ENCODE results near the gene CDR2. TPM values are rescaled to one million over a fixed set of nuclear protein-coding genes. Genes with fewer than 3 reads are reported as not detected.
A peak's percentile ranks its signal among the peaks of the same experiment; 100 is the strongest.
"Not testable (repeated sequence)": the region's sequence is repeated elsewhere in the genome, so short reads cannot be mapped to it uniquely, and the experiment has no call there.

CDR2 gene
- total RNA-seq, result 10 to 100 TPM; 29.0 to 37.5 (median 35.1) TPM

DNA sequence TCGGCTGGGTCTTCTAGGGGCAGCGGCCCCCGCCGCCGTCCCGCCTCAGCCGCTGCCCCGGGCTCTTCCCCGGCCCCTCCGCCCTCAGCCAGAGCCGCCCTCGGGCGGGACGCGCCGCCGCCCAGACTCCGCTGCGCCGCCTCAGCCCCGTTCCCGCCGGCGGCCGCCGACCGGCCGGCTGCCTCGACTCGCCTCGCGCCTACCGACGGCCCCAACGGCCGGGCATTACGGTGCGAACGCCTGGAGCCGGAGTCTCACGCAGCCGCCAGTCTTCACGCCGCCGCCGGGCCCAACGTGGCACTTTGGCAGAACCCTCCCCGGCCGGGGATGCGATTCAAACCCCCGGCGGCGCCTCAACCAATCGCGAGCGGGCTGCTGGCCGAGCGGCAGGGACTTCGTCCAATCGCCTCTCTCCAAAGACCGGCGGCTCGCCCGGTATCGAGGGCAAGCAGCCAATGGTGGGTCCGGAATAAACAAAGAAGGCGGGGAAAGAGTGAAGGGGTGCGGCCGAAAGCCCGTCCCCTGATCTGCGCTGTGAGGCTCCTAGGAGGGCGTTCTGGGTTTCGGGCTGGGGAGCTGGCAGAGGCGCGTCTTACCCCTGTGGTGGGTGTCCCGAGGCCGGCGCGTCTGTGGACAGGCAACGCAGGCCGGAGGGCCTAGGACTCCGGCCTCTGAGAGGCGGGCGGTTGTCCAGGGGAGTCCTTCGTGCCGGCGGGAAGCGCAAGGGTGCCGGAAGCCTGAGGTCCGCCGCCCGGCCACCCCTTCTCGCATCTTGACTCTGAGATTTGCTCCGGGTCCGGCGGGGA lies at the start of gene CDR2:
TSS of gene CDR2 (minus strand) at position 309 of the 806 bp plus-strand sequence. CDS start 310 bp downstream, outside the sequence.
- no peaks in the 10 kb centered on the region for H3K27me3 Mint-ChIP-seq (ENCODE audit: low read depth)
- DNase-seq (peak; percentile 97), ATAC-seq (peak; percentile 91 to 94)
- no peaks in the 10 kb centered on the region for H3K9me3 Mint-ChIP-seq
- H3K36me3 Mint-ChIP-seq (ENCODE audit: insufficient read depth), result no peaks in the 10 kb centered on the region
- peaks cover 43% of the 10 kb centered on the region for H3K4me1 Mint-ChIP-seq (ENCODE audit: low read depth)
- H3K4me3 Mint-ChIP-seq, result peak within 1 kb of the TSS; percentile 95

DNA sequence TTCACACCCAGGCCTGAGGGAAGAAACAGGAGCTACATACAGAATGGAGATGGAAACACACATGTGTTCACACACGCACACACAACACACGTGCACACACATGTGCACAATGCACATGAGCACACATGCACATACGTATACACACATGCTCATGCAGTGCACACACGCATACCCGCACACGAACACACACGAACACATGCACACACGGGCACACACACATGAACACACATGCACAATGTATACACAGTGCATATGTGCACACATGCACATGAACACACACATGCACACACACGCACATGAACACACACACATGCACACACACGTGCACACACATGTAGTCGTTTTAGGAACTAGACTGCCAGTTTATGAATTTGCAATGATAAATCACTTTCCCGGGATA lies 49.3 kb upstream of the CDR2 start:
- Mint-ChIP-seq H3K4me1 (ENCODE audit: low read depth) (no peaks in the 10 kb centered on the region), H3K9me3 (no peaks in the 10 kb centered on the region), H3K4me3 (no peak overlapping the region), H3K36me3 (ENCODE audit: insufficient read depth) (peaks cover 38% of the 10 kb centered on the region), H3K27me3 (ENCODE audit: low read depth) (no peaks in the 10 kb centered on the region)
- DNase-seq, result no peak
- ATAC-seq, result no peak

GRCh38 chr16:22421136-22421535 lies 46.7 kb upstream of the CDR2 start:
- ATAC-seq, result no peak
- H3K9me3 Mint-ChIP-seq, result no peaks in the 10 kb centered on the region
- H3K27me3 Mint-ChIP-seq (ENCODE audit: low read depth), result no peaks in the 10 kb centered on the region
- H3K36me3 Mint-ChIP-seq (ENCODE audit: insufficient read depth), result peaks cover 41% of the 10 kb centered on the region
- no peaks in the 10 kb centered on the region for H3K4me1 Mint-ChIP-seq (ENCODE audit: low read depth)
- no peak overlapping the region for H3K4me3 Mint-ChIP-seq
- no peak for DNase-seq

DNA sequence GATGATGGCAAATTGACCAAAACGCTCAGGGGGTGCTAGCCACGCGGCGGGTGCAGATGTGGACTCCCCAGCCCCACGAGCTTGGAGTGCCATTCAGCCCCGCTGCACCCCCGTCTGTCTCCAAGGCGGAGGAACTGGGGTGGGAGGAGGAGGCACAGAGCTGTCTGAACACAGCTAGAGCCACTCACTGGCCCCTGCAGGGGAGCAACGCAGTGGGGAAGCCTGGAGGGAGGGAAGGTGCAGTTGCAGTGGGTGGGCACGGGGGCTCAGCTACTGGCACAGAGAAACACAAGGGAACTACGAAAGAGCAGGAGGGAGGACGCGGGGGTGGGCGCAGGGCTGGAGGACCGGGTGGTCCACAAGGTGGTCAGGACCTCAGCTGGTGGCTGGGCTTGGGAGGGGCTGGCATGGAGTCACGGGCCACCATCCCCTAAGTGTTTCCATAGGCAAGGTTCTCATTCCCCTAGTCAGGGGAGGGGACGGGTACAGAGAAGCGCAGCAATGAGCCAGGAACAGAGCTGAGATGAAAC lies 46.3 kb upstream of the CDR2 start:
- Mint-ChIP-seq H3K27me3 (ENCODE audit: low read depth) (no peaks in the 10 kb centered on the region), H3K36me3 (ENCODE audit: insufficient read depth) (peaks cover 41% of the 10 kb centered on the region), H3K9me3 (no peaks in the 10 kb centered on the region), H3K4me3 (no peak overlapping the region), H3K4me1 (ENCODE audit: low read depth) (no peaks in the 10 kb centered on the region)
- DNase-seq (no peak), ATAC-seq (peak in 1 of 2 donors; percentile 18)

- no peaks in the 10 kb centered on the region for H3K9me3 Mint-ChIP-seq
- no peaks in the 10 kb centered on the region for H3K27me3 Mint-ChIP-seq (ENCODE audit: low read depth)
- DNase-seq (no peak), ATAC-seq (no peak)
- H3K36me3 Mint-ChIP-seq (ENCODE audit: insufficient read depth), result peaks cover 40% of the 10 kb centered on the region
- H3K4me3 Mint-ChIP-seq, result no peak overlapping the region
- no peaks in the 10 kb centered on the region for H3K4me1 Mint-ChIP-seq (ENCODE audit: low read depth)
Observed at GRCh38 chr16:22419908-22420307, 45.5 kb upstream of the CDR2 start.

DNA sequence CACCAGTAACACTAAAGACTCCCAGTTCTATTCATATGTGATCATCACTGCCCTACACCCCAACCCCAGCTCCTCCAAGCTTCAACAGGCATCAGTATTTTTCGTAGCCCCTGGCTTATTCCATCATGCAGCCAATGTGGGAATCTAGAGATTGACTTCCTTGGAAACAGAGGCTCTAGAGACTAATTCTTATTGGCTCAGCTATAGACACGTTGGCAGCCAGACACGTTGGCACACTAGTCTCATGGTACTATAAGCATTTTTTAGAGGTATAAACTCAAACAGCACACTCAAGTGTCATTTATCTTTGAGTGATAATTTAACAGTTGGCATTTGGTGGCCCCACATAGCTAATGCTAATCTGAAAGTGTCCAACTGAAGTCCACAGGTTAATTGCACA lies 44.4 kb upstream of the CDR2 start:
- no peaks in the 10 kb centered on the region for H3K27me3 Mint-ChIP-seq (ENCODE audit: low read depth)
- no peak overlapping the region for H3K4me3 Mint-ChIP-seq
- ATAC-seq (no peak), DNase-seq (no peak)
- H3K4me1 Mint-ChIP-seq (ENCODE audit: low read depth), result no peaks in the 10 kb centered on the region
- H3K36me3 Mint-ChIP-seq (ENCODE audit: insufficient read depth), result peaks cover 32% of the 10 kb centered on the region
- no peaks in the 10 kb centered on the region for H3K9me3 Mint-ChIP-seq

GRCh38 chr16:22417798-22418197 lies 43.4 kb upstream of the CDR2 start:
- H3K4me3 Mint-ChIP-seq; DNase-seq; ATAC-seq; H3K4me1 Mint-ChIP-seq (ENCODE audit: low read depth); H3K9me3 Mint-ChIP-seq; H3K27me3 Mint-ChIP-seq (ENCODE audit: low read depth): not testable (repeated sequence)
- H3K36me3 Mint-ChIP-seq (ENCODE audit: insufficient read depth), result peaks cover 24% of the 10 kb centered on the region

DNA sequence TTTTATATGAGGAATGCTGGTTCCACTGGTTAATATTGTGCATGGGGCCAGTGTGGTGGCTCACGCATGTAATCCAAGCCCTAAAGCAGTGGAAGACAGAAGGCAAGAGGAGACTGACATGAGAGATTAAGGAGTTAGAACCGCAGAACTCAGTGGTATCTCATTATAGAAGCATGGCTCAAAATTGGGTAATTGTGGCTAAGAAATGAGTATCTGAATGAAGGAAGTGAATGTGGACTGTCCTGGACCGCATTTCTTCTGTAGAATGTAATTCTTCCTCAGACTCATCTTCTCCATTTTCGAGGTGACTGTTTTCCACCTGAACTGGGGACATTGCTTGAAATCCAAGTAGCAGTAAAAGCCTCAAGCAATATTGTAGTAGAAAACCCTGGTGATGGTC lies 42.6 kb upstream of the CDR2 start:
- H3K36me3 Mint-ChIP-seq (ENCODE audit: insufficient read depth), result peaks cover 22% of the 10 kb centered on the region
- H3K4me1 Mint-ChIP-seq (ENCODE audit: low read depth), result no peaks in the 10 kb centered on the region
- H3K27me3 Mint-ChIP-seq (ENCODE audit: low read depth), result no peaks in the 10 kb centered on the region
- DNase-seq (no peak), ATAC-seq (no peak)
- H3K9me3 Mint-ChIP-seq, result no peaks in the 10 kb centered on the region
- H3K4me3 Mint-ChIP-seq, result no peak overlapping the region

DNA sequence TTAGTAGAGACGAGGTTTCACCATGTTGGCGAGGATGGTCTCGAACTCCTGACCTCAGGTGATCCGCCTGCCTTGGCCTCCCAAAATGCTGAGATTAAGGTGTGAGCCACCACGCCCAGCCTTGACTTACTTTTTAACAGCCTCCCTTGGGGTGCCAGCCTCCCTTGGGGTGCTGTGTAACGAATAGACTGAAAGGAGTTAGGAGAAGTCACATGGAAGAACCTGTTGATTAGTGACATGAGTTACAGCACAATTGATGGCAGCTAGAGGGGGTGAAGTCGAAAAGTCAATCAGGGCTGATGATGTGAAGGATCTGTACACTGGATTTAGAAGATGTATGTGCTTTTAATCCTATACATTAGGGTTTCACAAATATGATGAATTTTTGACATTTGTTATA lies 39.4 kb upstream of the CDR2 start:
- H3K4me3 Mint-ChIP-seq, result no peak overlapping the region
- H3K9me3 Mint-ChIP-seq, result no peaks in the 10 kb centered on the region
- ATAC-seq (no peak), DNase-seq (no peak)
- peaks cover 8% of the 10 kb centered on the region for H3K36me3 Mint-ChIP-seq (ENCODE audit: insufficient read depth)
- H3K4me1 Mint-ChIP-seq (ENCODE audit: low read depth), result no peaks in the 10 kb centered on the region
- H3K27me3 Mint-ChIP-seq (ENCODE audit: low read depth), result no peaks in the 10 kb centered on the region

DNA sequence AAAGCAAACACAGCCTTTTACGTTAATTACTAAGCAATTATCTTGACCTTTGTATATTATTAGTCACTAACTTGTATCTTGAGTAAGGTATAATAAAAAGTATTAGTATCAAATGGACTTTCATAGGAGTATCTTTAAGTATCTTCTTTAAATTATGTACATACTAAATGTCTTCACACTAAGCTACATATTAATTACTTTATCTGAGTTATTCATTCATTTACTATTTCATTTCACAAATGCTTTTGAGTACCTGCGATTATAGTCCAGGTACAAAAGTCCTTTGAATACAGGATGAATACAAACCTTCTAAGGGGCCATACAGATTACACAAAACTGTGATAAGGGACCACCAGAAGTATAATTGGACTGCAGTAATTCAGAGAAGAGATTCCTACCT lies 33.1 kb upstream of the CDR2 start:
- peaks cover 8% of the 10 kb centered on the region for H3K4me1 Mint-ChIP-seq (ENCODE audit: low read depth)
- H3K4me3 Mint-ChIP-seq, result no peak overlapping the region
- H3K36me3 Mint-ChIP-seq (ENCODE audit: insufficient read depth), result peaks cover 6% of the 10 kb centered on the region
- ATAC-seq, result no peak
- DNase-seq, result no peak
- H3K27me3 Mint-ChIP-seq (ENCODE audit: low read depth), result no peaks in the 10 kb centered on the region
- no peaks in the 10 kb centered on the region for H3K9me3 Mint-ChIP-seq

DNA sequence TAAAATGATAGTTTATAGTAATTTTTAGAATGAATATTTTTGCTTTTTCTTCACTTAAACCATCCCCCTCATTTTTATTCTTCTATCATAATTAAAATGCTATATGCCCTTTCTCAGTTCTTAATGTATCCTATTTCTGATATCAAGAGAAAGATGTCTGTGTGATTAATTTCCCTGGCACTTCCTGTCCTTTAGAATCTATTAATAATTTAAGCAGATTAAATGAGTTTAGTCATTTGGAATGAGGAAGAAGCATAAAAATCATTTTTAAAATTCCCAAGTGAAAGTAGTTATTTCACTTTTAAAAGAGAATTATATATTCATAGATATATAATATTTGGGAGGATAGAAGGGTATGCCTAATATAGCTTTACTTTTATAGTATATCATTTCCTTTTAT lies 27.8 kb upstream of the CDR2 start:
- no peak overlapping the region for H3K4me3 Mint-ChIP-seq
- no peaks in the 10 kb centered on the region for H3K27me3 Mint-ChIP-seq (ENCODE audit: low read depth)
- DNase-seq, result no peak
- H3K9me3 Mint-ChIP-seq, result no peaks in the 10 kb centered on the region
- H3K4me1 Mint-ChIP-seq (ENCODE audit: low read depth), result peaks cover 8% of the 10 kb centered on the region
- ATAC-seq, result no peak
- peaks cover 2% of the 10 kb centered on the region for H3K36me3 Mint-ChIP-seq (ENCODE audit: insufficient read depth)

- Mint-ChIP-seq H3K4me1 (ENCODE audit: low read depth) (peaks cover 3% of the 10 kb centered on the region), H3K4me3 (no peak overlapping the region), H3K36me3 (ENCODE audit: insufficient read depth) (peaks cover under 1% of the 10 kb centered on the region), H3K27me3 (ENCODE audit: low read depth) (no peaks in the 10 kb centered on the region), H3K9me3 (no peaks in the 10 kb centered on the region)
- DNase-seq, result no peak
- no peak for ATAC-seq
Observed at GRCh38 chr16:22400900-22401299, 26.5 kb upstream of the CDR2 start.

- H3K4me3 Mint-ChIP-seq, result no peak overlapping the region
- DNase-seq (no peak), ATAC-seq (no peak)
- peaks cover 12% of the 10 kb centered on the region for H3K4me1 Mint-ChIP-seq (ENCODE audit: low read depth)
- no peaks in the 10 kb centered on the region for H3K9me3 Mint-ChIP-seq
- H3K27me3 Mint-ChIP-seq (ENCODE audit: low read depth), result no peaks in the 10 kb centered on the region
- peaks cover 4% of the 10 kb centered on the region for H3K36me3 Mint-ChIP-seq (ENCODE audit: insufficient read depth)
Observed at GRCh38 chr16:22397931-22398330, 23.5 kb upstream of the CDR2 start.

GRCh38 chr16:22397464-22397863 lies 23.0 kb upstream of the CDR2 start:
- H3K27me3 Mint-ChIP-seq (ENCODE audit: low read depth), result no peaks in the 10 kb centered on the region
- H3K4me1 Mint-ChIP-seq (ENCODE audit: low read depth), result peaks cover 15% of the 10 kb centered on the region
- peaks cover 4% of the 10 kb centered on the region for H3K36me3 Mint-ChIP-seq (ENCODE audit: insufficient read depth)
- no peaks in the 10 kb centered on the region for H3K9me3 Mint-ChIP-seq
- DNase-seq (no peak), ATAC-seq (no peak)
- no peak overlapping the region for H3K4me3 Mint-ChIP-seq

DNA sequence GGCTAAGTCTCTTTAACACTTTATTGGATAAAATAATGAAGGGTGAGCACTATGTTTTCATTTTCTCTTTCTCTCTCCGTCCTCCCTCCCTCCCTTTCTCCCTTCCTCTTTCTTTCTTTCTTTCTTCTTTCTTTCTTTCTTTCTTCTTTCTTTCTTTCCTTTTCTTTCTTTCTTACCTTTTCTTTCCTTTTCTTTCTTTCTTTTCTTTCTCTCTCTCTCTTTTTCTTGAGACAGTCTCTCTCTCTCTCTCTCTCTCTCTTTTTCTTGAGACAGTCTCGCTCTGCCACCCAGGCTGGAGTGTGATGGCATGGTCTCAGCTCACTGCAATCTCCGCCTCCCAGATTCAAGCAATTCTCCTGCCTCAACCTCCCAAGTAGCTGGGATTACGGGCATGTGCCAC lies 21.5 kb upstream of the CDR2 start:
- Mint-ChIP-seq H3K4me1 (ENCODE audit: low read depth) (peaks cover 15% of the 10 kb centered on the region), H3K4me3 (no peak overlapping the region), H3K27me3 (ENCODE audit: low read depth) (no peaks in the 10 kb centered on the region), H3K9me3 (no peaks in the 10 kb centered on the region), H3K36me3 (ENCODE audit: insufficient read depth) (peaks cover 4% of the 10 kb centered on the region)
- ATAC-seq, result no peak
- no peak for DNase-seq
